ENCODE measurements around the gene ISG15.

- TF ChIP-seq EZH2phosphoT487 (IDR thresholded peaks at IDR 0.05; ENCODE audit: borderline replicate concordance, low read depth) (no peak), CTCF (IDR thresholded peaks at IDR 0.05) (peak; percentile 44), FOXM1 (IDR thresholded peaks at IDR 0.05; ENCODE audit: low read depth) (no peak), EP300 (IDR thresholded peaks at IDR 0.05; ENCODE audit: borderline replicate concordance in 1 of 2, low read depth in 1 of 2, low read length in 1 of 2) (no peak), NRF1 (IDR thresholded peaks at IDR 0.05; ENCODE audit: low read depth, low read length) (no peak), POLR2AphosphoS5 (IDR thresholded peaks at IDR 0.05; ENCODE audit: low read depth, low read length) (no peak), USF2 (IDR thresholded peaks at IDR 0.05; ENCODE audit: borderline replicate concordance, low read depth, low read length) (no peak), FOSL2 (IDR thresholded peaks at IDR 0.05; ENCODE audit: borderline replicate concordance, low read depth) (no peak), SIN3A (IDR thresholded peaks at IDR 0.05; ENCODE audit: borderline replicate concordance, low read depth, low read length) (no peak), RCOR1 (IDR thresholded peaks at IDR 0.05; ENCODE audit: low read length) (no peak), REST (IDR thresholded peaks at IDR 0.05; ENCODE audit: low read depth, low read length) (no peak), JUND (IDR thresholded peaks at IDR 0.05) (no peak)
Observed at GRCh38 chr1:1014799-1015681, 1.7 kb downstream of the ISG15 start.
